Trophoblast cell (in vitro differentiated cells and primary cell): Measurements from ENCODE around the gene EDDM13.
A peak's percentile ranks its signal among the peaks of the same experiment; 100 is the strongest.
"Not testable (repeated sequence)": the region's sequence is repeated elsewhere in the genome, so short reads cannot be mapped to it uniquely, and the experiment has no call there.

Source experiments
- DNase-seq, 2 donors: peaks; one replicate each; pipeline ENCODE4 v3.0.0-alpha.2; 2016
- H2AFZ ChIP-seq: 2 replicates; pipeline ENCODE4 v1.6.1; 2013; ENCODE audit warnings: low read length, moderate library complexity, mild to moderate bottlenecking; ENCODE audit not compliant: insufficient read depth, poor library complexity
- H2AK5ac ChIP-seq: 2 replicates; pipeline ENCODE4 v1.6.1; 2013; ENCODE audit warnings: mild to moderate bottlenecking, low read length
- H2BK120ac ChIP-seq: 2 replicates; pipeline ENCODE4 v1.6.1; 2013; ENCODE audit warnings: low read length, mild to moderate bottlenecking, moderate library complexity; ENCODE audit not compliant: insufficient read depth, poor library complexity
- H2BK12ac ChIP-seq: 2 replicates; pipeline ENCODE4 v1.6.1; 2013; ENCODE audit warnings: mild to moderate bottlenecking, low read length, moderate library complexity
- H2BK5ac ChIP-seq: 2 replicates; pipeline ENCODE4 v1.6.1; 2013; ENCODE audit warnings: low read length, low read depth, moderate library complexity, mild to moderate bottlenecking; ENCODE audit not compliant: poor library complexity
- H3K14ac ChIP-seq: 2 replicates; pipeline ENCODE4 v1.6.1; 2013; ENCODE audit warnings: mild to moderate bottlenecking, low read length
- H3K18ac ChIP-seq: 2 replicates; pipeline ENCODE4 v1.6.1; 2013; ENCODE audit warnings: mild to moderate bottlenecking, low read length
- H3K23ac ChIP-seq: 2 replicates; pipeline ENCODE4 v1.6.1; 2013; ENCODE audit warnings: low read length
- H3K27ac ChIP-seq: 2 replicates; pipeline ENCODE4 v1.5.1; 2013; ENCODE audit warnings: low read depth, mild to moderate bottlenecking, inconsistent platforms, low read length, moderate library complexity
- H3K27me3 ChIP-seq: 2 replicates; pipeline ENCODE4 v1.6.1; 2013; ENCODE audit warnings: inconsistent platforms, mild to moderate bottlenecking, low read length, moderate library complexity; ENCODE audit not compliant: insufficient read depth
- H3K36me3 ChIP-seq, 2 experiments: 1 replicate in 1 of 2; 2 replicates in 1 of 2; pipeline ENCODE4 v1.6.1; 2013; ENCODE audit warnings: low read length in 2 of 2, mild to moderate bottlenecking in 2 of 2, moderate library complexity in 1 of 2; ENCODE audit not compliant: insufficient read depth in 2 of 2, control insufficient read depth in 1 of 2
- H3K4ac ChIP-seq: 2 replicates; pipeline ENCODE4 v1.6.1; 2013; ENCODE audit warnings: low read depth, mild to moderate bottlenecking, low read length, moderate library complexity
- H3K4me1 ChIP-seq, 2 experiments: 1 replicate in 1 of 2; 2 replicates in 1 of 2; pipeline ENCODE4 v1.6.1; 2013; ENCODE audit warnings: low read length in 2 of 2, mild to moderate bottlenecking in 2 of 2, moderate library complexity in 1 of 2; ENCODE audit not compliant: insufficient read depth in 2 of 2, control insufficient read depth in 1 of 2
- H3K4me2 ChIP-seq: 2 replicates; pipeline ENCODE4 v1.6.1; 2013; ENCODE audit warnings: inconsistent platforms, mild to moderate bottlenecking, low read length, moderate library complexity
- H3K4me3 ChIP-seq: 2 replicates; pipeline ENCODE4 v1.5.1; 2013; ENCODE audit warnings: mild to moderate bottlenecking, low read depth, low read length, inconsistent platforms
- H3K79me1 ChIP-seq: one replicate; pipeline ENCODE4 v1.6.1; 2013; ENCODE audit warnings: low read length
- H3K79me2 ChIP-seq: 2 replicates; pipeline ENCODE4 v1.6.1; 2013; ENCODE audit warnings: low read length, mild to moderate bottlenecking; ENCODE audit not compliant: control insufficient read depth, insufficient read depth, poor library complexity
- H3K9ac ChIP-seq: 2 replicates; pipeline ENCODE4 v1.6.1; 2013; ENCODE audit warnings: mild to moderate bottlenecking, low read length
- H3K9me3 ChIP-seq: 2 replicates; pipeline ENCODE4 v1.6.1; 2013; ENCODE audit warnings: low read depth, mild to moderate bottlenecking, control low read depth, inconsistent platforms, low read length; ENCODE audit not compliant: insufficient read depth
- H4K12ac ChIP-seq: 2 replicates; pipeline ENCODE4 v1.6.1; 2013; ENCODE audit warnings: low read depth, mild to moderate bottlenecking, low read length, moderate library complexity
- H4K8ac ChIP-seq: 2 replicates; pipeline ENCODE4 v1.6.1; 2013; ENCODE audit warnings: low read depth, mild to moderate bottlenecking, low read length, moderate library complexity
- H4K91ac ChIP-seq: one replicate; pipeline ENCODE4 v1.6.1; 2013; ENCODE audit warnings: low read depth, mild to moderate bottlenecking, low read length, moderate library complexity
- WGBS: extraction: QIAGEN DNeasy Blood & Tissue Kit; methylation state at CpG from one replicate; pipeline ENCODE4 v1.1.7; 2013; ENCODE audit warnings: missing lambda C conversion rate; ENCODE audit not compliant: insufficient read length, insufficient coverage; ENCODE audit errors: extremely low coverage; 5-methylcytosine and 5-hydroxymethylcytosine counted together

Gene EDDM13

DNA sequence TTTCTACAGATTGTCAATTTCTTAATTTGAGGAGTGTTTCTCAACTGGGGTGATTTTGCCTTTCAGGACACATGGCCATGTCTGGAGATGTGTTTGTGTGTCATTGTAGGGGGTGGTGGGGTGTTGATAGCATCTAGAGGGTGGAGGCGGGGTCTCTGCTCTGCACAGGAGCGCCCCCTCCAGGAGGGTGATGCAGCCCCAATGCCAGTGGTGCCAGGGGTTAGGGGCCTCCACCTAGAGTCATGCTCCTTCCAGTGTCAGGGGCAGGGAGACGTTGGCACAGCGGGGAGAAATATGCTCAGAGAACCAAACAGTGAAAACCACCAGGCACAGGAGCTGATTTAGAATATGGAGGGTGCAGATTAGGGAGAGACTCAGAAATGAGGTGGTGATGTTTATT, 26.8 kb upstream of the EDDM13 start:
- not testable (repeated sequence) for H2BK120ac ChIP-seq, H3K4me3 ChIP-seq, H4K8ac ChIP-seq, H3K9ac ChIP-seq, DNase-seq, H3K27me3 ChIP-seq, H3K4me2 ChIP-seq, H3K4ac ChIP-seq, H3K79me2 ChIP-seq, H3K18ac ChIP-seq, H3K79me1 ChIP-seq, H2AFZ ChIP-seq, H3K9me3 ChIP-seq, H2AK5ac ChIP-seq, H3K4me1 ChIP-seq, H4K12ac ChIP-seq, H3K36me3 ChIP-seq, H4K91ac ChIP-seq, H3K23ac ChIP-seq, H2BK5ac ChIP-seq, H3K14ac ChIP-seq, H2BK12ac ChIP-seq, H3K27ac ChIP-seq
- no CpG with 5 or more reads among the region's 4 CpGs for WGBS

DNA sequence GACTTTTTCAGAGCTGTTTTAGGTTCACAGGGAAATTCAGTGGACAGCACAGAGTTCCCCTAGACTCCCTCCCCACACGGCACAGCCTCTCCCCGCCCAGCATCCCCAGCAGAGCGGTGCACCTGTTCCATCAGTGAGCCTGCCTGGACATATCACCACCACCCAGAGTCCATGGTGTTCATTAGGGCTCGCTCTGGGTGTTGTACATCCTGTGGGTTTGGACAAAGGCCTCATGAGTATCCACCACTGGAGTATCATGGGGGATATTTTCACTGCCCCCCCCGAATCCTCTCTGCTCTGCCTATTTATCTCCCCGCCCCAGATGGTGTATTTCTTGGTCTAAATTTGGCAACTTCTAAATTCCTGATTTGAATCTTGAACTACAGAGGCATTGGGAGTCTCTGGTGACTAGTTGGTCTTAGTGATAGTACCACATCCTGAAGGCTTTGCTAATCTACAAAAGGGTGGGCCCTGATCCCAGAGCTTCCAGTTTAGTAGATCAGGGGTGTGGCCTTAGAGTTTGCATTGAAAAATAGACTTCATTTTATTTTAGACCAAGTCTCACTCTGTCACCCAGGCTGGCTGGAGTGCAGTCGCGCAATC, 23.7 kb upstream of the EDDM13 start:
- not testable (repeated sequence) for H4K8ac ChIP-seq, H3K4me3 ChIP-seq, H3K27ac ChIP-seq, H2AK5ac ChIP-seq, H3K9ac ChIP-seq, H3K23ac ChIP-seq, H3K18ac ChIP-seq, H3K36me3 ChIP-seq, H3K27me3 ChIP-seq, H4K12ac ChIP-seq, H2BK5ac ChIP-seq, H3K79me1 ChIP-seq, H3K4me2 ChIP-seq, H3K79me2 ChIP-seq, H3K14ac ChIP-seq, H3K4ac ChIP-seq, H2BK120ac ChIP-seq, H3K9me3 ChIP-seq, H3K4me1 ChIP-seq, H4K91ac ChIP-seq, H2AFZ ChIP-seq, DNase-seq, H2BK12ac ChIP-seq
- no CpG with 5 or more reads among the region's 8 CpGs for WGBS

DNA sequence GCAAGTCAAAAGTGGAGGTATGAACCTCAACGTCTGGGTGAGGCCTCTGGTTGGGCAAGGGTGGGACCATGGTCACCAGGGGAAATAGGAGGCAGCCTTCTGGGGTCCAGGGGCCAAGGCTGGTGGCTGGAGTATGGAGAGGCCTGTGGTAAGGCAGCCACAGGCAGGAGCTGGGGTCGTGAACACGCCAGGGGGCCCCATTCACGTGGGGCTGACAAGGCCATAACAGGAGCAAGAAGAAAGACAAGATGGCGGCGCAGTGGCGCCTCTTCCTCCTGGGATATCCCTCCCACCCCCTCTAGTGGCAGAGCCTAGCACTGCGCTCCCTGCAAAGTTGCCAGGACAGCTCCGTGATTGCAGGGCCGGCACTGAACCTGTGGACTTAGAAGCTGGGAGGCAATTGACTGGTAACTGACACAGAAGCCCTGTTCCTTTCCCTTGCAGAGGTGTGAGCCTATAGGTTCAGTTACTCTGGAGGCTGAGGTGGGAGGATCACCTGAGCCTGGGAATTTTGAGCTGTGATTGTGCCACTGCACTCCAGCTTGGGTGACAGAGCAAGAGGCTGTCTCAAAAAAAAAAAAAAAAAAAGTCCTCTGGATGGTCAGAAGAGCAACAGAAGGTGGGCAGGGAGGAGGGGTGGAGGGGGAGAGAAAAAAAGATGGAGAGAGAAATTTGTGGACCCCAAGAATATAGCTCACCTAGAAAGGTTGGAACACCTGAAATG, 19.7 kb upstream of the EDDM13 start:
- peak overlapping the region; percentile 99 for H4K8ac ChIP-seq
- peaks cover 2% of the 10 kb centered on the region for H3K79me1 ChIP-seq
- H3K18ac ChIP-seq: no peak overlapping the region
- H2BK5ac ChIP-seq: no peak overlapping the region
- WGBS: no CpG with 5 or more reads among the region's 10 CpGs
- H2AK5ac ChIP-seq: no peak overlapping the region
- no peak overlapping the region for H3K4ac ChIP-seq
- peak; percentile 76 to 90 for DNase-seq
- no peak overlapping the region for H3K4me3 ChIP-seq
- H4K91ac ChIP-seq: peak overlapping the region; percentile 75
- H3K4me2 ChIP-seq: no peak overlapping the region
- peak overlapping the region; percentile 63 for H3K14ac ChIP-seq
- H3K79me2 ChIP-seq: no peaks in the 10 kb centered on the region
- no peak overlapping the region for H2BK12ac ChIP-seq
- H2BK120ac ChIP-seq: peak overlapping the region; percentile 74
- H3K9me3 ChIP-seq: no peaks in the 10 kb centered on the region
- H2AFZ ChIP-seq: peak overlapping the region; percentile 91
- no peaks in the 10 kb centered on the region for H3K36me3 ChIP-seq
- H3K4me1 ChIP-seq: peaks cover 0 to 2% of the 10 kb centered on the region in 2 experiments
- no peaks in the 10 kb centered on the region for H3K27me3 ChIP-seq
- H4K12ac ChIP-seq: peak overlapping the region; percentile 92
- no peak overlapping the region for H3K23ac ChIP-seq
- H3K27ac ChIP-seq: no peak overlapping the region
- H3K9ac ChIP-seq: no peak overlapping the region

DNA sequence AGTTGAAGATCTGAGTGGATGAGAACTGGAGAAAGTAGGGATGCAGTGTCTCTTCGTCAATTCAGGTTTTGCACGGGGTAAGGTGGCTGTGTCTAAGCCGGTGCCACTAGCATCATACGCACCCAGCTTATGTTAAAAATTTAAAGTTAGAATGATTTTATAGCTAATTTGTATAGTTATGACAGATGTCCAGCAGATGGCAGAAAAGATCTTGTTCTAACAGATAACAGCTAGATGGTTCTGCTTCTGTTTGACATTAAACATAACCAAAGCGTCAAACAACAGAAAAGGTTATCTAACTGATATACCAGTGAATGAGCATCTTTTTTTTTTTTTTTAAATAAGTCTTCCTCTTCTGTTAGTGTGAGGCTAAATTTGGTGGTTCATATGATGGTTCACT, 18.8 kb upstream of the EDDM13 start:
- Histone ChIP-seq H3K9ac (no peak overlapping the region), H2AK5ac (no peak overlapping the region), H4K91ac (no peak overlapping the region), H3K36me3 (no peaks in the 10 kb centered on the region), H3K4me2 (no peak overlapping the region), H4K8ac (no peak overlapping the region), H3K79me2 (no peaks in the 10 kb centered on the region), H3K4me3 (no peak overlapping the region), H2AFZ (no peak overlapping the region), H3K14ac (no peak overlapping the region), H3K79me1 (peaks cover 2% of the 10 kb centered on the region), H3K4me1 (peaks cover 0 to 2% of the 10 kb centered on the region in 2 experiments), H3K18ac (no peak overlapping the region), H2BK120ac (no peak overlapping the region), H3K9me3 (no peaks in the 10 kb centered on the region), H3K4ac (no peak overlapping the region), H2BK5ac (no peak overlapping the region), H3K27ac (no peak overlapping the region), H2BK12ac (no peak overlapping the region), H3K27me3 (no peaks in the 10 kb centered on the region), H3K23ac (no peak overlapping the region), H4K12ac (no peak overlapping the region)
- peak in 1 of 2 donors; percentile 75 for DNase-seq
- no CpG with 5 or more reads among the region's 5 CpGs for WGBS
